HCT116 (cell line): ENCODE measurements around the gene WDR82. TPM values are rescaled to one million over a fixed set of nuclear protein-coding genes. Genes with fewer than 3 reads are reported as not detected.
"Not testable (repeated sequence)": the region's sequence is repeated elsewhere in the genome, so short reads cannot be mapped to it uniquely, and the experiment has no call there.

Experiments
- ATAC-seq: fragments of 200-7000 bp; cut with Tn5 transposase; 2 replicates; pipeline ENCODE4 v1.9.1; 2020; ENCODE audit warnings: mild to moderate bottlenecking, moderate library complexity
- BruUV-seq: library from RNA; stranded (reverse); fragments of 400-500 nt; replicated peaks from 2 replicates; lab custom pipeline; 2021; lab: Mats Ljungman, UMichigan
- CTCF ChIA-PET: fragments of 300-600 bp; sonication (Branson Sonifier 250); formaldehyde crosslinking; loops from one replicate; lab custom pipeline; 2021; ENCODE audit warnings: antibody characterized with exemption; lab: Charles Lee
- POLR2A ChIA-PET: fragments of 300-600, 350-600 bp; sonication (Branson Sonifier 250); formaldehyde crosslinking; loops from one replicate; lab custom pipeline; 2021; ENCODE audit warnings: antibody characterized with exemption; lab: Charles Lee
- RAD21 ChIA-PET, 2 experiments: fragments of 300-600 bp; sonication (Branson Sonifier 250); formaldehyde crosslinking; loops; one replicate each; lab custom pipeline; 2023; ENCODE audit warnings: low total read pairs in 2 of 2; ENCODE audit not compliant: uncharacterized antibody in 2 of 2, unreplicated experiment in 2 of 2, low non-redundant PET in 1 of 2; lab: Charles Lee
- DNase-seq: peaks from one replicate; pipeline ENCODE4 v3.0.0-alpha.2; 2010; ENCODE audit warnings: low read depth, low spot score
- H2AFZ ChIP-seq: fragments of 200-600 bp; shearing (Covaris generic), sonication (generic); 2 replicates; pipeline ENCODE4 v1.6.1; 2017; ENCODE audit warnings: low read depth, mixed run types, mixed read lengths, antibody characterized with exemption, low read length; ENCODE audit not compliant: poor library complexity, severe bottlenecking
- H3K27ac ChIP-seq: 2 replicates; pipeline ENCODE4 v1.5.1; 2012; ENCODE audit warnings: low read depth, low read length
- H3K27me3 ChIP-seq: fragments of 200-600 bp; sonication (generic); 2 replicates; pipeline ENCODE4 v1.6.1; 2016; ENCODE audit warnings: mixed run types, low read length, mixed read lengths; ENCODE audit not compliant: insufficient read depth
- H3K36me3 ChIP-seq, 2 experiments: fragments of 200-500 bp in 1 of 2; fragments of 200-600 bp in 1 of 2; sonication (Bioruptor generic) in 1 of 2; sonication (generic) in 1 of 2; 2 replicates each; pipeline versions ENCODE4 v1.5.1 to v1.6.1; 2014 to 2016; ENCODE audit warnings: low read length in 2 of 2, inconsistent platforms in 1 of 2, mixed read lengths in 1 of 2, mixed run types in 1 of 2; ENCODE audit not compliant: insufficient read depth in 2 of 2, control insufficient read depth in 1 of 2
- H3K4me1 ChIP-seq, 2 experiments: fragments of 200-600 bp in 1 of 2; sonication (generic) in 1 of 2; 2 replicates each; pipeline versions ENCODE4 v1.5.1 to v1.6.1; 2012 to 2017; ENCODE audit warnings: low read length in 2 of 2, inconsistent platforms in 1 of 2, mild to moderate bottlenecking in 1 of 2, mixed read lengths in 1 of 2, mixed run types in 1 of 2, moderate library complexity in 1 of 2; ENCODE audit not compliant: insufficient read depth in 2 of 2, control insufficient read depth in 1 of 2
- H3K4me2 ChIP-seq: fragments of 200-600 bp; sonication (generic); 2 replicates; pipeline ENCODE4 v1.6.1; 2017; ENCODE audit warnings: mixed run types, low read length, mixed read lengths
- H3K4me3 ChIP-seq, 2 experiments: fragments of 200-600 bp in 1 of 2; sonication (generic) in 1 of 2; replicated peaks in 1 of 2; 2 replicates each; pipeline ENCODE4 v1.5.1; 2011 to 2016; ENCODE audit warnings: low read length in 2 of 2, control low read depth in 1 of 2, low read depth in 1 of 2, mild to moderate bottlenecking in 1 of 2, mixed read lengths in 1 of 2, mixed run types in 1 of 2
- H3K79me2 ChIP-seq: fragments of 200-600 bp; sonication (generic); 2 replicates; pipeline ENCODE4 v1.6.1; 2017; ENCODE audit warnings: mild to moderate bottlenecking, mixed run types, low read length, moderate library complexity, mixed read lengths; ENCODE audit not compliant: insufficient read depth
- H3K9ac ChIP-seq: fragments of 200-600 bp; sonication (generic); 2 replicates; pipeline ENCODE4 v1.6.1; 2016; ENCODE audit warnings: low read length, mixed read lengths
- H3K9me2 ChIP-seq: fragments of 200-600 bp; sonication (generic), shearing (Covaris generic); 2 replicates; pipeline ENCODE4 v1.6.1; 2017; ENCODE audit warnings: mixed run types, mild to moderate bottlenecking, moderate library complexity; ENCODE audit not compliant: insufficient read depth
- H3K9me3 ChIP-seq, 2 experiments: fragments of 200-500 bp in 1 of 2; fragments of 200-600 bp in 1 of 2; sonication (Bioruptor generic) in 1 of 2; sonication (generic) in 1 of 2; 2 replicates each; pipeline ENCODE4 v1.6.1; 2014 to 2017; ENCODE audit warnings: low read length in 2 of 2, mixed read lengths in 2 of 2, inconsistent platforms in 1 of 2, low read depth in 1 of 2, mild to moderate bottlenecking in 1 of 2, mixed run types in 1 of 2, moderate library complexity in 1 of 2; ENCODE audit not compliant: control insufficient read depth in 1 of 2, insufficient read depth in 1 of 2
- H4K20me1 ChIP-seq: fragments of 200-600 bp; sonication (generic), shearing (Covaris generic); 2 replicates; pipeline ENCODE4 v1.6.1; 2017; ENCODE audit warnings: mixed run types, mild to moderate bottlenecking, moderate library complexity; ENCODE audit not compliant: insufficient read depth
- EZH2 ChIP-seq: fragments of 200-600 bp; sonication (generic); IDR thresholded peaks from 2 replicates; pipeline ENCODE4 v1.6.1; 2017; ENCODE audit warnings: antibody characterized with exemption, mixed run types
- FOSL1 ChIP-seq: IDR thresholded peaks from 2 replicates; pipeline ENCODE4 v1.6.1; 2012; ENCODE audit warnings: low read depth
- POLR2AphosphoS5 ChIP-seq: IDR thresholded peaks from 2 replicates; pipeline ENCODE4 v1.6.1; 2011; ENCODE audit warnings: mild to moderate bottlenecking, low read depth, low read length, moderate library complexity
- RAD21 ChIP-seq: IDR thresholded peaks from 2 replicates; pipeline ENCODE4 v1.6.1; 2012; ENCODE audit warnings: low read depth, mild to moderate bottlenecking
- SP1 ChIP-seq: IDR thresholded peaks from 2 replicates; pipeline ENCODE4 v1.6.1; 2012; ENCODE audit warnings: low read depth
- TCF7L2 ChIP-seq: IDR thresholded peaks from 2 replicates; pipeline ENCODE4 v1.7.0; 2011; ENCODE audit warnings: borderline replicate concordance, inconsistent platforms; ENCODE audit not compliant: insufficient read depth, insufficient read length; ENCODE audit errors: extremely low read depth
- intact Hi-C: fragments of 100-400 bp; cut with micrococcal nuclease; formaldehyde crosslinking; loops from 2 replicates; pipeline ENCODE4 v1.10.0; 2022
- total RNA-seq: library from RNA; stranded (reverse); gene quantifications from one replicate; pipeline ENCODE4 v1.2.1, GENCODE V29; 2021; ENCODE audit not compliant: unreplicated experiment
- TF ChIP-seq, protein P1 (sequence below): IDR thresholded peaks from 2 replicates; pipeline ENCODE4 v1.6.1; 2012; ENCODE audit warnings: low read depth
- TF ChIP-seq, protein P2 (sequence below): IDR thresholded peaks from 2 replicates; pipeline ENCODE4 v1.6.1; 2012
- TF ChIP-seq, protein P3 (sequence below): IDR thresholded peaks from 2 replicates; pipeline ENCODE4 v1.6.1; 2011; ENCODE audit warnings: mild to moderate bottlenecking, low read length, moderate library complexity; ENCODE audit not compliant: insufficient replicate concordance; ENCODE audit errors: extremely low read depth
- TF ChIP-seq, protein P4 (sequence below): IDR thresholded peaks from 2 replicates; pipeline ENCODE4 v1.6.1; 2012

WDR82 gene
- total RNA-seq, 1 experiment from 2014 or later: 89.7 TPM

DNA sequence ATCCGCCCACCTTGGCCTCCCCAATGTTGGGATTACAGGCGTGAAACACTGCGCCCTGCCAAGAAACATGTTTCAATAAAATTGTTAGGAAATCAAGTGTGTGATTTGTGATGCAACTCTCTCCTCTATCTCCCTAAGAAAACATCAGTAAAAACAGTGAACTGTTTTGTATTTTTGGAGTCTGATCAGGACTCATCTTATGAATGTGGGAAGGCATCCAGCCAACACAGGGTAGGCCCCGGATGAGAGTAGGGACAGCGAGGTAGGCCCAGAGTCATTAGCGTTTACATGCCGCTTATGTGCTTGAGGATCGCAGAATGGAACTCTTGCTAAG is 8.3 kb upstream of the WDR82 start:
- TF ChIP-seq, protein P1, sequence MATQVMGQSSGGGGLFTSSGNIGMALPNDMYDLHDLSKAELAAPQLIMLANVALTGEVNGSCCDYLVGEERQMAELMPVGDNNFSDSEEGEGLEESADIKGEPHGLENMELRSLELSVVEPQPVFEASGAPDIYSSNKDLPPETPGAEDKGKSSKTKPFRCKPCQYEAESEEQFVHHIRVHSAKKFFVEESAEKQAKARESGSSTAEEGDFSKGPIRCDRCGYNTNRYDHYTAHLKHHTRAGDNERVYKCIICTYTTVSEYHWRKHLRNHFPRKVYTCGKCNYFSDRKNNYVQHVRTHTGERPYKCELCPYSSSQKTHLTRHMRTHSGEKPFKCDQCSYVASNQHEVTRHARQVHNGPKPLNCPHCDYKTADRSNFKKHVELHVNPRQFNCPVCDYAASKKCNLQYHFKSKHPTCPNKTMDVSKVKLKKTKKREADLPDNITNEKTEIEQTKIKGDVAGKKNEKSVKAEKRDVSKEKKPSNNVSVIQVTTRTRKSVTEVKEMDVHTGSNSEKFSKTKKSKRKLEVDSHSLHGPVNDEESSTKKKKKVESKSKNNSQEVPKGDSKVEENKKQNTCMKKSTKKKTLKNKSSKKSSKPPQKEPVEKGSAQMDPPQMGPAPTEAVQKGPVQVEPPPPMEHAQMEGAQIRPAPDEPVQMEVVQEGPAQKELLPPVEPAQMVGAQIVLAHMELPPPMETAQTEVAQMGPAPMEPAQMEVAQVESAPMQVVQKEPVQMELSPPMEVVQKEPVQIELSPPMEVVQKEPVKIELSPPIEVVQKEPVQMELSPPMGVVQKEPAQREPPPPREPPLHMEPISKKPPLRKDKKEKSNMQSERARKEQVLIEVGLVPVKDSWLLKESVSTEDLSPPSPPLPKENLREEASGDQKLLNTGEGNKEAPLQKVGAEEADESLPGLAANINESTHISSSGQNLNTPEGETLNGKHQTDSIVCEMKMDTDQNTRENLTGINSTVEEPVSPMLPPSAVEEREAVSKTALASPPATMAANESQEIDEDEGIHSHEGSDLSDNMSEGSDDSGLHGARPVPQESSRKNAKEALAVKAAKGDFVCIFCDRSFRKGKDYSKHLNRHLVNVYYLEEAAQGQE: no peak
- TF ChIP-seq EZH2 (no peak), SP1 (no peak), POLR2AphosphoS5 (no peak), RAD21 (no peak), TCF7L2 (no peak), FOSL1 (no peak)
- TF ChIP-seq, protein P2, sequence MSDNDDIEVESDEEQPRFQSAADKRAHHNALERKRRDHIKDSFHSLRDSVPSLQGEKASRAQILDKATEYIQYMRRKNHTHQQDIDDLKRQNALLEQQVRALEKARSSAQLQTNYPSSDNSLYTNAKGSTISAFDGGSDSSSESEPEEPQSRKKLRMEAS: no peak
- TF ChIP-seq, protein P3, sequence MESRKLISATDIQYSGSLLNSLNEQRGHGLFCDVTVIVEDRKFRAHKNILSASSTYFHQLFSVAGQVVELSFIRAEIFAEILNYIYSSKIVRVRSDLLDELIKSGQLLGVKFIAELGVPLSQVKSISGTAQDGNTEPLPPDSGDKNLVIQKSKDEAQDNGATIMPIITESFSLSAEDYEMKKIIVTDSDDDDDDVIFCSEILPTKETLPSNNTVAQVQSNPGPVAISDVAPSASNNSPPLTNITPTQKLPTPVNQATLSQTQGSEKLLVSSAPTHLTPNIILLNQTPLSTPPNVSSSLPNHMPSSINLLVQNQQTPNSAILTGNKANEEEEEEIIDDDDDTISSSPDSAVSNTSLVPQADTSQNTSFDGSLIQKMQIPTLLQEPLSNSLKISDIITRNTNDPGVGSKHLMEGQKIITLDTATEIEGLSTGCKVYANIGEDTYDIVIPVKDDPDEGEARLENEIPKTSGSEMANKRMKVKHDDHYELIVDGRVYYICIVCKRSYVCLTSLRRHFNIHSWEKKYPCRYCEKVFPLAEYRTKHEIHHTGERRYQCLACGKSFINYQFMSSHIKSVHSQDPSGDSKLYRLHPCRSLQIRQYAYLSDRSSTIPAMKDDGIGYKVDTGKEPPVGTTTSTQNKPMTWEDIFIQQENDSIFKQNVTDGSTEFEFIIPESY: no peak
- TF ChIP-seq, protein P4, sequence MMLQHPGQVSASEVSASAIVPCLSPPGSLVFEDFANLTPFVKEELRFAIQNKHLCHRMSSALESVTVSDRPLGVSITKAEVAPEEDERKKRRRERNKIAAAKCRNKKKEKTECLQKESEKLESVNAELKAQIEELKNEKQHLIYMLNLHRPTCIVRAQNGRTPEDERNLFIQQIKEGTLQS: no peak
- intact Hi-C loops: no loop called here
- ChIA-PET CTCF (interaction anchor here (0.8 kb wide), 1 partner anchor 53 kb away, joined by 3 read pairs; no protein-coding TSS in a partner anchor), POLR2A (interaction anchor here (1.3 kb wide), 1 partner anchor 8 kb away, joined by 10 read pairs; the partner anchor contains the start of gene WDR82), RAD21 (no interaction called here)
- peaks cover 7 to 32% of the 10 kb centered on the region in 2 experiments for H3K4me1 ChIP-seq
- no peaks in the 10 kb centered on the region for H4K20me1 ChIP-seq
- H3K9ac ChIP-seq: peak overlapping the region; percentile 89
- H3K27ac ChIP-seq: peak overlapping the region; percentile 98
- H3K36me3 ChIP-seq: 0 out of 4 replicates have a peak, but pooled peaks cover 0 to 6% of the 10 kb centered on the region in 2 experiments
- H3K4me2 ChIP-seq: peak overlapping the region; percentile 91
- DNase-seq (no peak), ATAC-seq (no peak)
- no peaks in the 10 kb centered on the region for H3K27me3 ChIP-seq
- no TSS peak for BruUV-seq
- H3K9me2 ChIP-seq: no peaks in the 10 kb centered on the region
- H3K79me2 ChIP-seq: peaks cover 12% of the 10 kb centered on the region
- no peak overlapping the region for H2AFZ ChIP-seq
- no peaks in the 10 kb centered on the region for H3K9me3 ChIP-seq
- H3K4me3 ChIP-seq: peak overlapping the region; percentile 75 to 89

DNA sequence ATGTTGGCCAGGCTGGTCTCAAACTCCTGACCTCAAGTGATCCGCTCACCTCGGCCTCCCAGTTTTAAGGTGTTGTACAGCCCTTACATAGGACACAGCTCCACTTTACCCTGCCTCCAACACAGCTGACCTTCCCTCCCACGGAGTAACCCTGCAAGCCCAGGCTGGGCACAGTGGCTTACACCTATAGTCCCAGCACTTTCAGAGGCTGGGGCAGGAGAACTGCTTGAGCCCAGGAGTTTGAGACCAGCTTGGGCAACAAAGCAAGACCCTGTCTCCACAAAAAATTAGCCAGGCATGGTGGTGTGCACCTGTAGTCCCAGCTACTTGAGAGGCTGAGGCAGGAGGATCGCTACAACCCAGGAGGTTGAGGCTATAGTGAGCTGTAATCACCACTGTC is 5.6 kb upstream of the WDR82 start:
- ATAC-seq, H3K27me3 ChIP-seq, H2AFZ ChIP-seq, DNase-seq, BruUV-seq, POLR2A ChIA-PET, RAD21 ChIA-PET, CTCF ChIA-PET, H3K9me2 ChIP-seq, H3K36me3 ChIP-seq, H3K9me3 ChIP-seq, H3K4me3 ChIP-seq, H3K9ac ChIP-seq, H4K20me1 ChIP-seq, intact Hi-C loops, H3K27ac ChIP-seq, H3K4me2 ChIP-seq: not testable (repeated sequence)
- H3K4me1 ChIP-seq: peaks cover 13 to 53% of the 10 kb centered on the region in 2 experiments
- H3K79me2 ChIP-seq: peaks cover 12% of the 10 kb centered on the region
